GM18499 (cell line): ENCODE measurements around the gene CD47.

Source experiments
- ATAC-seq: cut with Tn5 transposase; IDR thresholded peaks from one replicate; pipeline ENCODE4 v1.9.1; 2021; ENCODE audit warnings: moderate number of reproducible peaks; ENCODE audit not compliant: insufficient read depth, unreplicated experiment

Gene CD47

GRCh38 chr3:108022256-108023150, 68.3 kb downstream of the CD47 start:
- ATAC-seq = no peak

GRCh38 chr3:108021533-108021932, 69.3 kb downstream of the CD47 start:
- ATAC-seq = no peak

- no peak for ATAC-seq
Observed at GRCh38 chr3:108021131-108021530, 69.7 kb downstream of the CD47 start.

GRCh38 chr3:108018552-108018951, 72.3 kb downstream of the CD47 start:
- ATAC-seq = no peak

- ATAC-seq = no peak
Observed at GRCh38 chr3:108017587-108017986, 73.2 kb downstream of the CD47 start.

- ATAC-seq = no peak
Observed at GRCh38 chr3:108014943-108015342, 75.9 kb downstream of the CD47 start.

GRCh38 chr3:108013141-108014055, 77.4 kb downstream of the CD47 start:
- ATAC-seq = no peak

- ATAC-seq = no peak
Observed at GRCh38 chr3:108012304-108012703, 78.5 kb downstream of the CD47 start.

GRCh38 chr3:108011616-108012015, 79.2 kb downstream of the CD47 start:
- no peak for ATAC-seq

GRCh38 chr3:108008931-108009639, 81.7 kb downstream of the CD47 start:
- ATAC-seq = no peak

- no peak for ATAC-seq
Observed at GRCh38 chr3:108008106-108008505, 82.7 kb downstream of the CD47 start.

- no peak for ATAC-seq
Observed at GRCh38 chr3:108006881-108007331, 83.9 kb downstream of the CD47 start.

GRCh38 chr3:108006077-108006771, 84.6 kb downstream of the CD47 start:
- no peak for ATAC-seq

- ATAC-seq = no peak
Observed at GRCh38 chr3:108004647-108005046, 86.2 kb downstream of the CD47 start.

- no peak for ATAC-seq
Observed at GRCh38 chr3:108001457-108001856, 89.4 kb downstream of the CD47 start.

- ATAC-seq = no peak
Observed at GRCh38 chr3:107999215-107999775, 91.5 kb downstream of the CD47 start.

GRCh38 chr3:107997671-107998070, 93.2 kb downstream of the CD47 start:
- no peak for ATAC-seq

- no peak for ATAC-seq
Observed at GRCh38 chr3:107995823-107996222, 95.0 kb downstream of the CD47 start.

- no peak for ATAC-seq
Observed at GRCh38 chr3:107994956-107995715, 95.7 kb downstream of the CD47 start.
